Measurements from ENCODE around the gene NAT8L.
A peak's percentile ranks its signal among the peaks of the same experiment; 100 is the strongest.

Gene NAT8L

DNA sequence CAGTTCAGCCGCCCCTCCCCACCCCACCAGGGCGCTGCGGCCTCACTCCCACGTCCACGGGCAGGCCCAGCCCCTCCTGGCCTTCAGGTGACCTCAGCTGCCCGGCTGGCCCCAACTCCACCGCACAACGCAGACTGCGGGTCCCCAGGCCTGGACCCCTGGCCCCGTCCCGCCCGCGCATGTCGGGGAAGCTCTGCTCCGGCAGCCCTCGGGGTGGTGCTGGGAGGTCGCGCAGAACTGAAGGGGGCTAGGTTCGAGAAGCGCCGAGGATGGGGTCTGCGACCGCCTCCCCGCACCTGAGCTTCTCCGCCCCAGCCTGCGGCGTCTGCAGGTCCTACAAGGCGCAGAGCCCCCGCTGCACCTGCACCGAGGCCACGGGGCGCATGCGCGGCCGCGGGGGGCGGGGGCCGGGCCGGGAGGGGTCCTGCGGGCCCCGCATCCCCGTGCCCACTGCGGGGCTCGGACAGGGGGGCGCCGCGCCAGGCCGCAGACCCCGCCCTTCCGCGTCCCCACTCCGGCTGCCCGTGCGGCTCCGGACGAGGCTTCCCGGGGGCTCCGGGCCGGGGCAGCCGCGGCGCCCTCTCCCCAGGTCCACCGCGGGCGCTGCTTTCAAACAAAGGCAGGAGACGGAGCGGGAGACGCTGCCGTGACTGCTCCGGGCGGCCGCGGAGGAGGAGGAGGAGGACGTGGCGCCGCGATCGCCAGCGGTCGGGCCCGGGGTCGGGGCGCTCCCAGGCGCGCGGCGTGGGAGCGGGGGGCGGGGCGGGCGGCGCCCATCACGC is 672 bp upstream of the NAT8L start:
- TF ChIP-seq, protein P1, sequence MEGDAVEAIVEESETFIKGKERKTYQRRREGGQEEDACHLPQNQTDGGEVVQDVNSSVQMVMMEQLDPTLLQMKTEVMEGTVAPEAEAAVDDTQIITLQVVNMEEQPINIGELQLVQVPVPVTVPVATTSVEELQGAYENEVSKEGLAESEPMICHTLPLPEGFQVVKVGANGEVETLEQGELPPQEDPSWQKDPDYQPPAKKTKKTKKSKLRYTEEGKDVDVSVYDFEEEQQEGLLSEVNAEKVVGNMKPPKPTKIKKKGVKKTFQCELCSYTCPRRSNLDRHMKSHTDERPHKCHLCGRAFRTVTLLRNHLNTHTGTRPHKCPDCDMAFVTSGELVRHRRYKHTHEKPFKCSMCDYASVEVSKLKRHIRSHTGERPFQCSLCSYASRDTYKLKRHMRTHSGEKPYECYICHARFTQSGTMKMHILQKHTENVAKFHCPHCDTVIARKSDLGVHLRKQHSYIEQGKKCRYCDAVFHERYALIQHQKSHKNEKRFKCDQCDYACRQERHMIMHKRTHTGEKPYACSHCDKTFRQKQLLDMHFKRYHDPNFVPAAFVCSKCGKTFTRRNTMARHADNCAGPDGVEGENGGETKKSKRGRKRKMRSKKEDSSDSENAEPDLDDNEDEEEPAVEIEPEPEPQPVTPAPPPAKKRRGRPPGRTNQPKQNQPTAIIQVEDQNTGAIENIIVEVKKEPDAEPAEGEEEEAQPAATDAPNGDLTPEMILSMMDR (conservative IDR thresholded peaks at IDR 0.05), result no peak
- H3K27ac ChIP-seq, result peak overlapping the region; percentile 80

DNA sequence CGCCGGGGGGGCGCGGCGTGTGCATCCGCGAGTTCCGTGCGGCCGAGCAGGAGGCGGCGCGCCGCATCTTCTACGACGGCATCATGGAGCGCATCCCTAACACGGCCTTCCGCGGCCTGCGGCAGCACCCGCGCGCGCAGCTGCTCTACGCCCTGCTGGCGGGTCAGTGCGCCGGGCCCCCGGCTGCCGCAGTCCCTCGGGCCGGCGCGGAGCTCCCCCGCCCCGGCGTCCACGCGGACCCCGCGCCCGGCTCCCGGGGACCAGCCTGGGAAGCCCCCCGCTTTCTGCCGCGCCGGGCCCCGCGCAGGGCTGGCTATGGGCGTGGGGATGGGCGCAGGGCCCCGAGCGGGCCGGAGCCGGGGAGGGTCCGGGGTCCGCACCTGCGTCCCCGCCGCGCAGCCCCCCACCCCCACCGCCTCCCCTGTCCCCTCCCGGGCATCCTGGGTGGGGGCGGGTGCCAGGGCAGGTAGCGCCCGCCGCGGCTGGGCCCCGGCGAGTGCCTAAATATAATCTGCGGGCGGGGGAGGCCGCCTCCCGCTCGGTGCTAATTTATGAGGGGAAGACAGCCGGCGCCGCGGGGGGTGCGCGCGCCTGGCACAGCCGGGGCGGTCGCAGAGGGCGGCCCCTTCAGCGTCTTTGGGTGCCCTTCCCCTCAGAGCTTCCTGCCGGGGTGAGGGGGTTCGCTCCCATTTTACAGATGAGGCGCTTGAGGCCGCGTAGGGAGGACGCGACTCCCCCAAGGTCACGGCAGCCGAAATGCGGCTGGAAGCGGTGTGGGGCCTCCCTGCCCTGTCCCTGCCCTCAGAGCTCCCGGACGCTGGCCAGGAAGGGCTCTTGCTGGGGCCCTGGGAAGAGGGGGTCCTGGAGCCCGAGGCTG is 837 bp downstream of the NAT8L start:
- TF ChIP-seq, protein P1 (conservative IDR thresholded peaks at IDR 0.05), result no peak
- H3K27ac ChIP-seq, result peak overlapping the region; percentile 80

- peak overlapping the region; percentile 80; the same call in 1 of the 2 replicates for H3K27ac ChIP-seq
- TF ChIP-seq, protein P1 (conservative IDR thresholded peaks at IDR 0.05), result no peak
Observed at GRCh38 chr4:2060611-2061185, 1.6 kb downstream of the NAT8L start.

GRCh38 chr4:2061186-2062131 is 2.3 kb downstream of the NAT8L start:
- H3K27ac ChIP-seq, result peak overlapping the region; percentile 80; the same call in 1 of the 2 replicates
- TF ChIP-seq, protein P1 (conservative IDR thresholded peaks at IDR 0.05), result no peak

- no peak overlapping the region for H3K27ac ChIP-seq
- TF ChIP-seq, protein P1 (conservative IDR thresholded peaks at IDR 0.05), result no peak
Observed at GRCh38 chr4:2062168-2062807, 3.2 kb downstream of the NAT8L start.

DNA sequence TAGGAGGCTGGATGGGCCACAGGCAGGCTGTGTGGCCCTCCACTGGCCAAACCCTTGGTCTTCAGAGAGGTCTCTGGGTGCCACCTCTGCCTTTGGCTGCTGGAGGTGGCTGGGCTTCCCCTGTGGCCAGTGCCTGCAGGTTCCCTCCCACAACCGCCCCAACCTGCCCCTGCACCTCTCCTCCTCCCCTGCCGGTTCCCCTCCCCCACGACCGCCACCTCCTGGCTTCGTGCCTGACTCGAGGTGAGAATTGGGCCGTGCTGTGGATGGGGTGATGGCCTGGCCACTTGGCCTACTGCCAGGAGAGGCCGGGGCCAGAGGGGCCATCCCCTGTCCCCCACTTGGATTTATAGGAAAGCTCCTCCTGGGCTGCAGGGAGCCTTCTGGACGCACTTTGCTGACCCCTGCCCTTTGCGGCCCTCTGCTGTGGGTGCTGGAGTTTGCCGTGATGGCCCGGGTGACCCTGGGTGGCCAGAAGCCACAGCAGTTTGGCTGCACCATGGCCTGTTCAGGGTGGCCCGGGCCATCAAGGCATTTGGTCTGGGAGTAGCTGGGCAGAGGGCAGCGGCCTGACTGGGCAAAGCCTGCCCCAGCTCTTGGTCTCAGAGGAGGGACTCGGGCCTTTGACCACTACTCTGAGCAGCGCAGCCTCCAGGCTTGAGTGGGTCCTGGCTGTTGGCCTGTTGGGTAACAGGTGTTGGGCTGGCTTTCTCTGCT is 3.8 kb downstream of the NAT8L start:
- TF ChIP-seq, protein P1 (conservative IDR thresholded peaks at IDR 0.05), result no peak
- H3K27ac ChIP-seq, result no peak overlapping the region
